Activated T-cell treated with anti-CD3 and anti-CD28 coated beads, Interleukin-2, amount 50 U/mL, for 24 hours (primary cell): ENCODE measurements around the gene ADGRB2.

Source experiments
- DNase-seq: peaks from one replicate; pipeline ENCODE4 v3.0.0-alpha.2; 2020
- H3K27ac Mint-ChIP-seq: 2 replicates; pipeline ENCODE4 v1.8.0; 2020; ENCODE audit warnings: mild to moderate bottlenecking, mixed read lengths
- H3K27me3 Mint-ChIP-seq: 2 replicates; pipeline ENCODE4 v1.8.0; 2020; ENCODE audit warnings: mixed read lengths
- H3K36me3 Mint-ChIP-seq: 2 replicates; pipeline ENCODE4 v1.8.0; 2020; ENCODE audit warnings: low read depth, mixed read lengths
- H3K4me1 Mint-ChIP-seq: 2 replicates; pipeline ENCODE4 v1.8.0; 2020; ENCODE audit warnings: low read depth, mixed read lengths
- H3K4me3 Mint-ChIP-seq: 2 replicates; pipeline ENCODE4 v1.8.0; 2020; ENCODE audit warnings: mild to moderate bottlenecking, moderate library complexity, mixed read lengths
- H3K9me3 Mint-ChIP-seq: 2 replicates; pipeline ENCODE4 v1.8.0; 2020; ENCODE audit warnings: mixed read lengths

Gene ADGRB2

DNA sequence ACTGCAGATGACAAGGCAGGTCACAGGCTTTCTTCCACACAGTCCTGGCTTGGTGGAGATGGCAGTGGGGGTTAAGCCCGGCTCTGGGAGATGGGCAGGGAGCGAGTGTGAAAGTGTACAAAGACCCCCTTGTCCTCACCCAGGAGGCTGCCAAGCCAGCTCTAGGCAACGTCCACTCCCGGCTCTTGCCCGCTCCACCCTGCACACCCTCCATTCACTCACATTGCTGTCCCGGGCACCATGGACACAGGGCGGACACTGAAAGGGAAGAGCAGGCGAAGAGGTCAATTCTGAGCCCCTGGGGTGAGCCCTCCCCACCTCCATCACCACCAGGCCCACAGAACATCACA is 69.2 kb downstream of the ADGRB2 start:
- Mint-ChIP-seq H3K36me3 (no peaks in the 10 kb centered on the region), H3K9me3 (no peaks in the 10 kb centered on the region), H3K4me1 (peaks cover 10% of the 10 kb centered on the region), H3K27me3 (no peaks in the 10 kb centered on the region), H3K27ac (no peak overlapping the region), H3K4me3 (no peak overlapping the region)
- no peak for DNase-seq

DNA sequence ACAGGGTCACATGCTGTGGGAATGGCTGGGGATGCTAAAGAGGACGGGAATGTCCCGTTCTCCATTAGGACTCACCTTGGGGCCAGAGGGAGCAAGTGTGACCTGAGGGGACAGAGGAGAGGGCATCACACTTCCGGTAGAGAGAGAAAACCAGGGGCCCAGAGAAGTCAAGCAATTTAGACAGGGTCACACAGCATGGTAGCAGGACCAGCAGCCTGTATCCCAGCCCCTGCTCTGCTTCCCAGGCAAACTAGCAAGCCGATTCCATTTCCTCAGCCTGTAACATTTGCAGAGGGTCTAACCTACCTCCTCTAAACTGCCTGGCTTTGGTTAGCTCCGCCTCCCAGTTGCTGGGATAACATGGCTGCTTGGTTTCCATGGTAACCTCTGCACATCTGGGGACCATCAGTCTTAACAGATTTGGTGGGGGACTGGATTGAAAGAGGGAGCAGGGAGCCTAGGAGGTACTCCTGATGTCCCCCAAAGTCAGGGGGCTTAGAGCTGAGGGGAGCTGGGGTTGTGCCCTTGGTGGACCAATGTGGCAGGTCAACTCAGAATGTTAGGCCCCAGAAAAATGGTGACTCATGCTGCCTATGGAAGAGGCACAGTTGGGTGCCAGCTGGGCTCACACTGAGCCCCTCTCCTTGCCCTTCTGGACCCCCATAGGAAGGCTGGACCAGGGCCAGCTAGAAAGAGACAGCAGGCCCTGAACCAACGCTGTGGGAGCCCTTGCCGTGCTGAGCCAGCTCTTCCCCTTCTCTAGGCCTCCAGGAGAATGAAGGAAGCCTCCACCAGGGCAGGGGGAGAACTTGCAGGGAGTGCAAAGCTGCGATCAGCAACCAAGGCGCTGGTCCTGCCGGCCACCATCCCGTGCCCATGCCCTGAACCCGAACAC is 69.8 kb downstream of the ADGRB2 start:
- H3K36me3 Mint-ChIP-seq: no peaks in the 10 kb centered on the region
- H3K4me3 Mint-ChIP-seq: no peak overlapping the region
- no peak overlapping the region for H3K27ac Mint-ChIP-seq
- H3K9me3 Mint-ChIP-seq: no peaks in the 10 kb centered on the region
- H3K4me1 Mint-ChIP-seq: peaks cover 4% of the 10 kb centered on the region
- no peaks in the 10 kb centered on the region for H3K27me3 Mint-ChIP-seq
- no peak for DNase-seq

DNA sequence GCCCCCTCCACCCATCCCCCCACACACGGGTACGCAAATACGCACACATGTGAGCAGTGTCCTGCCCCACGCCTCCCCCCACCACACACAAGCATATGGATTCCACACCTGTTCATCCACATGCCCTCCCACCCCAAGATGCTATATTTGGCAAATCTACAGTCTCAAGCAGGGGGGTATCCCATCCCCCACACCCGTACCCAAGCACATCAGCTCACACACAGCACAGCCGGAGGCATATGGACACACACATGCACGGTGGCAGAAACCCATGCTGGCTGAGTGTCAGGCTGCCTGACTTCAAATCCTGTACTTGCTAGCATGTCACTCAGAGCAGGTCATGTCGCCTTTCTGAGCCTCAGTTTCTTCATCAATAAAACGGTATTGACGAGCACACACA is 70.9 kb downstream of the ADGRB2 start:
- Mint-ChIP-seq H3K27me3 (no peaks in the 10 kb centered on the region), H3K9me3 (no peaks in the 10 kb centered on the region), H3K36me3 (no peaks in the 10 kb centered on the region), H3K4me1 (no peaks in the 10 kb centered on the region), H3K27ac (no peak overlapping the region), H3K4me3 (no peak overlapping the region)
- no peak for DNase-seq

DNA sequence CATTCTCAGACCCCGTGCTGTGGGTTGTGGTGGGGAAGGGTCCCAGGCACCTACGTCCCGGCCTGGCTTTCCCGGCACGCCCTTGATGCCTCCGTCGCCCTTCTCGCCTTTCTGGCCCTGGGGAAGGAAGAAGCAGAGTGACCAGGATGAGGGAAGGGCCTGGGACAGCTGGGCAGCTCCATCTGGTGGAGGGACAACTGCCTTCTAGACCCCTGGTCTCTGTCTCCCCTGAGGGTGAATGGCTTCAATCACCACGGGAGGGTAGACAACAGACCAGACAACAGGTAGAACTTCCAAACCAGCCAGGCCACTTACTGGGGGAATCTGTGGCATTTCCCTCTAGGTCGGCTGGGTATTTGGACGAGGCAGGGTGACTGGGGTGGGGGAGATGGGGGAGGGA is 72.2 kb downstream of the ADGRB2 start:
- no peaks in the 10 kb centered on the region for H3K4me1 Mint-ChIP-seq
- DNase-seq: no peak
- H3K27me3 Mint-ChIP-seq: peaks cover 3% of the 10 kb centered on the region
- no peak overlapping the region for H3K27ac Mint-ChIP-seq
- no peaks in the 10 kb centered on the region for H3K9me3 Mint-ChIP-seq
- H3K4me3 Mint-ChIP-seq: no peak overlapping the region
- H3K36me3 Mint-ChIP-seq: no peaks in the 10 kb centered on the region

DNA sequence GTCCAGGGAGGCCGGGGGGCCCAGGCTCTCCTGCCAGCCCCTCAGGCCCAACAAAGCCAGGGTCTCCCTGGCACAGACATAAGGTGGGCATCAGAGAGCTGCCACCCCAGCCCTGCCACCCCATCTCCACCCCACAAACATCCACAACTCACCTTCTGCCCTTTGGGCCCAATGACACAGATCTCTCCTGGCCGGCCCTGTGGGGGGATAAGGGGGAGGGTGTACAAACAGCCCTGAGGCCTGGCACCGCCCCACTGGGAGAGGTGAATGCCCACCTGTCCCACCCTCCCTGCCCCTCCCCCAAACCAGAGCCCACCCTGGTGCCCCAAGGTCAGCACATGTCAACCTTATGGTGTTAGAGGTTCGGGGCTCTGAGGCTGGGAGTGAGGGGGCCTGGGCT is 72.7 kb downstream of the ADGRB2 start:
- DNase-seq: no peak
- H3K4me1 Mint-ChIP-seq: no peaks in the 10 kb centered on the region
- H3K4me3 Mint-ChIP-seq: no peak overlapping the region
- peaks cover 3% of the 10 kb centered on the region for H3K27me3 Mint-ChIP-seq
- no peak overlapping the region for H3K27ac Mint-ChIP-seq
- no peaks in the 10 kb centered on the region for H3K9me3 Mint-ChIP-seq
- H3K36me3 Mint-ChIP-seq: no peaks in the 10 kb centered on the region

DNA sequence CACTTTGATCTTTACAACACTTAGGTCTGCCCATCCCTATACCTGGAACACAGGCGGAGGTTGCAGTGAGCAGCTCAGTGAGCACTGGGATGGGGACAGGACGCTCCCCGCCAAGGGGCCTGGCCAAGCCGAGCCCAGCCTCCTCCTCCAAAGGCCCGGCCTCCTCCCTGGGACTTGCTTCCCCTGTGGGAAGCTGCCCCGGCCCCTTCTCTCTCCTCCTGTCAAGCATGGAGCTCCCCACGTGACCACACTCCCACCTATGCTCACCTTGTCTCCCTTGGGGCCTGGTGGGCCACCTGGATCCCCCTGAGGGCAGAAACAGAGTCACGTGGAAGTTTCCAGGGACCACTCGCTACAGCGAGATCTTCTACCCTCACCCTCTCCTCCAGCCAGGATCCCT is 73.2 kb downstream of the ADGRB2 start:
- no peaks in the 10 kb centered on the region for H3K4me1 Mint-ChIP-seq

DNA sequence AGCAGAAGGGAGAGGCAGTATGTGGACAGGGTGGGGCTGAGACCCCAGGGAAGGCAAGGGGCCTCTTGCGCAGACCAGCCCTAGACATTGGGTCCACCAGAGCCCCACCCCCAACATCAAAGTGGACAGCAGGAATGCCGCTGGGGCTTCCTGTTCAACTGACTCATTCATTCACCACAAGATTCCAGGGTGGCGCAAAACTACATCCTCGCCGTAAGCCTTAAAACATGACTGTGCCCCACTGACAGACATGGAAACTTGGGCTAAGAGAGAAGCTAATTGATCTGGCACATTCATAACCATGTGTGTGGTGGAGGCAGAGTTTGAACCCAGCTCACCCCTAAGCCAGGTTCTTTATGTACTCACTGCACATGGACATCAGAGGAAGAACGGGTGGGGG is 74.3 kb downstream of the ADGRB2 start:
- H3K27ac Mint-ChIP-seq: no peak overlapping the region
- peaks cover 14% of the 10 kb centered on the region for H3K27me3 Mint-ChIP-seq
- no peak for DNase-seq
- no peaks in the 10 kb centered on the region for H3K9me3 Mint-ChIP-seq
- no peaks in the 10 kb centered on the region for H3K36me3 Mint-ChIP-seq
- H3K4me1 Mint-ChIP-seq: no peaks in the 10 kb centered on the region
- H3K4me3 Mint-ChIP-seq: no peak overlapping the region

More for the DNA sequence above, 73.2 kb downstream of the ADGRB2 start:
- Mint-ChIP-seq H3K27me3 (peaks cover 6% of the 10 kb centered on the region), H3K4me3 (no peak overlapping the region), H3K9me3 (no peaks in the 10 kb centered on the region), H3K36me3 (no peaks in the 10 kb centered on the region), H3K27ac (no peak overlapping the region)
- DNase-seq: no peak

DNA sequence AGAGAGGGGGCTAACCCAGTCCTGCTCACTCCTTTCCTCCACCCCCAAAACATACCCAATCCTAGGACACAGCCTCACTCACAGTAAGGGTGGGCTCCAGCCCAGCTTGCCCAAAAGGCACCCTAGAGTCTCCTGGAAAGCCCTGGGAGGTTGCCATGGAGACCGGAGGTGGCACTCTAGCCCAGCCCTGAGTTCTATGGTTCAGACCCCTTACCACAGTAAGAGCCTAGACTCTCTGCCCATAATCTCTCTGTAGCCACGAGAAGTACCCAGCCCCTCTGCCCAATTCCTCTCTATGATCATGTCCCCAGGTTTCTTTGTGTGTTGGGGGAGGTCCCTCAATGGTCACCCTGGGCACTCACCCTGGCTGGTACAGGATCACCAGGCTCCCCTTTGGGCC is 74.8 kb downstream of the ADGRB2 start:
- H3K4me1 Mint-ChIP-seq: no peaks in the 10 kb centered on the region
- H3K4me3 Mint-ChIP-seq: no peak overlapping the region
- no peak overlapping the region for H3K27ac Mint-ChIP-seq
- no peak for DNase-seq
- no peaks in the 10 kb centered on the region for H3K9me3 Mint-ChIP-seq
- H3K27me3 Mint-ChIP-seq: peaks cover 17% of the 10 kb centered on the region
- no peaks in the 10 kb centered on the region for H3K36me3 Mint-ChIP-seq

DNA sequence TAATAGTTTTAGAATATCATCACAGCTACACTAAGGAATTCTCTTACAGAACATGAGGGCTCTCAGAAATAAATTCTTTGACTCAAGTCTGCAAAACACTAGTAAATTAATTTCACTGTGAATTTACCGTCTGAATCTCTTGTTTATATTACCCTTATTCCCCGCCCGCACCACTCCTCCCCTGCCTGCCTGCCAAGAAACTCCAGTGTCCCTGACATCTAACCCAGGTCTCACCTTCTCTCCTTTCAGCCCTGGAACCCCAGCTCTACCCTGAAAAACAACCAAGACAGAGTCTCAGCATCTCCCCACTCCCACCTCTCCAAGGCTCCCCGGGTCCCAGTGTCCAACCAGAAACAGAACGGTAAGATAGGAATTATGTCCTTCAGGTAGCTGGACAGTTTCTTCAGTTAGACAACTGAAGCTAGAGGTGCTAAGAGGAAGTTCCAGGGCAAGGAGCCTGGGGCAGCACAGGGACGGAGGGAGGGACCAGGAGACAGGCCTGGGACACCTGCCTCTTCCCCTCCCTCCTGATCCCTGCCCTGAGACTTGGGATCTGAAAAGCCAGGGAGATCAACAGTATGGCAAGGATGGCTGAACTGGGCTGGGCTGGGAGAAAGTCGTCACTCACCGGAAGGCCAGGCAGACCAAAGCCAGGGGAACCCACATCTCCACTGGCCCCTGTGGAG is 75.8 kb downstream of the ADGRB2 start:
- no peak for DNase-seq
- Mint-ChIP-seq H3K27ac (no peak overlapping the region), H3K36me3 (no peaks in the 10 kb centered on the region), H3K27me3 (peaks cover 17% of the 10 kb centered on the region), H3K4me3 (no peak overlapping the region), H3K9me3 (no peaks in the 10 kb centered on the region), H3K4me1 (no peaks in the 10 kb centered on the region)

DNA sequence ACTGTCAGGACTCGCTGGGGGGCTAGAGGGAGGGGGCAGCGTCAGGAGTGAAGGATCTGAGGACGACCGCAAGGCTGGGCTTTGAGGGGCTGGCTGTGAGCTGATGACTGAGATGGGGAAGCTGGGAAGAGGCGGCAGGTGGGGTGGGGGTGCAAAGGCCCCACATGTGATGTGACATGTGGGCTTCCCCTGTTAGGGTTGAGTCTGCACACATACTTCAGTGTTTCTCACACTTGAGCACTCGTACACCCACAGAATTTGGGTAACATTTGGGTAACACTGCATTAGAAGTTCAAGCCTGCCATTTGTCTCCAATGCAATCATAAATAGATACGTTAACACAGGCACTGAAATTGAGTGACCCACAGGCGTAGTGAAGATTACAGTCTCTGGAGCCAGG is 76.5 kb downstream of the ADGRB2 start:
- Mint-ChIP-seq H3K27ac (no peak overlapping the region), H3K4me1 (no peaks in the 10 kb centered on the region), H3K36me3 (no peaks in the 10 kb centered on the region), H3K4me3 (no peak overlapping the region), H3K9me3 (no peaks in the 10 kb centered on the region), H3K27me3 (peaks cover 17% of the 10 kb centered on the region)
- no peak for DNase-seq

DNA sequence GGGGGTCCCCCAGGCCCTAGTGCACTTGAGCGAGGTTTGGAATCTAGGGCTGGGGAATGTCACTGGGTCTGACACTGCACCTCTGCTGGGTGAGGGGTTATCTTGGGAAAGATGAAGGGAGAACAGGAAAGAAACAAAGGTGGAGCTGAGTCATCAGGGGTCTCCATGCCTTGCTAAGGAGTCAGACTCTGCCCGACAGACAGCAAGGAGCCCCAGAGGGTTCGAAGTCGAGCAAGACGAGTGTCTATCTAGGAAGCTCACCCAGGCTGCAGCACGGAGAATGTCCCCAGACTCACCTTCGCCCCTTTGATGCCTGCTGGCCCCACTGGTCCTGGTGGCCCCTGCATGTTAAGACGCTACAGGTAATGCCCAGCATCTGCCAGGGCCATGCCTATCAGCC is 78.3 kb downstream of the ADGRB2 start:
- no peaks in the 10 kb centered on the region for H3K9me3 Mint-ChIP-seq
- H3K27ac Mint-ChIP-seq: no peak overlapping the region
- H3K4me1 Mint-ChIP-seq: no peaks in the 10 kb centered on the region
- DNase-seq: no peak
- H3K4me3 Mint-ChIP-seq: no peak overlapping the region
- peaks cover 17% of the 10 kb centered on the region for H3K27me3 Mint-ChIP-seq
- H3K36me3 Mint-ChIP-seq: no peaks in the 10 kb centered on the region

DNA sequence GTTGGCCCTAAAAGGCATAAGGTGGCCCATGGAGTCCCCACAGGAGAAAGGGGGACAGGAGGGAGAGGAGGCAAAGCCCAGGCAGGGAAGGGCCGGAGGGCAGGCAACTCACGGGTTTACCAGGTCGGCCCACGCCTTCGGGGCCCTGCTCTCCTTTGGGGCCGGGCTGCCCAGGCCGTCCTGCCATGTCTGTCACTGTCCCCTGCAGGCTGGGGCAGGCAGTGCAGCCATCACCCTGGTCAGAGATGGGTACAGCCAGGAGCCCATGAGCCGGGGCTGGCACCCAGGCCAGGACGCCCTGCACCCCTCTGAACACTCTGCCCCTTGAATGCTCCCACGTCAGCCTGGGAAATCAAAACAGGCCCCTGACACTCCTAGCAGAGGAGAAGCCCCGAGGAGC is 80.1 kb downstream of the ADGRB2 start:
- no peaks in the 10 kb centered on the region for H3K4me1 Mint-ChIP-seq
- no peaks in the 10 kb centered on the region for H3K9me3 Mint-ChIP-seq
- no peak overlapping the region for H3K4me3 Mint-ChIP-seq
- no peak overlapping the region for H3K27ac Mint-ChIP-seq
- DNase-seq: no peak
- H3K27me3 Mint-ChIP-seq: peaks cover 17% of the 10 kb centered on the region
- H3K36me3 Mint-ChIP-seq: no peaks in the 10 kb centered on the region

DNA sequence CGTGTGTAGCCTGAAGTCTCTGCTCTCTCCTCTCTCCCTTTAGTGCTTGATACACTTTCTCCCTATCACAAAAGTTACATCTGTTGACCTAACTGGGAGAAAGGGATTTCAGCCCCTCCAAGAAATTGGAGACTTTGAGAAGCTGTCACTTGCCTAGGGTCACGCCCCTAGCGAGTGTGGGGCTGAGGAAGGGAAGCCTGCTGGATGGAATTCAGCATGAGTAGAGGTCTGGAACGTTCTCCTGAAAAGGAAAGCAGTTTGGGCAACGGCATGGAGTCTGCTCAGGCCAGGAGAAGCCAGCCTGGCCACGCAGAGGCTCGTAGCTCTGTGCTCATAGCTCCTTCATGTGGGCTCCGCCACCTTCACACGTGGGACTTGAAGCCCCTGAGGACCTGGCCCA is 82.7 kb downstream of the ADGRB2 start:
- H3K27me3 Mint-ChIP-seq: peaks cover 14% of the 10 kb centered on the region
- no peaks in the 10 kb centered on the region for H3K9me3 Mint-ChIP-seq
- H3K36me3 Mint-ChIP-seq: no peaks in the 10 kb centered on the region
- H3K4me3 Mint-ChIP-seq: no peak overlapping the region
- DNase-seq: no peak
- no peak overlapping the region for H3K27ac Mint-ChIP-seq
- H3K4me1 Mint-ChIP-seq: no peaks in the 10 kb centered on the region

DNA sequence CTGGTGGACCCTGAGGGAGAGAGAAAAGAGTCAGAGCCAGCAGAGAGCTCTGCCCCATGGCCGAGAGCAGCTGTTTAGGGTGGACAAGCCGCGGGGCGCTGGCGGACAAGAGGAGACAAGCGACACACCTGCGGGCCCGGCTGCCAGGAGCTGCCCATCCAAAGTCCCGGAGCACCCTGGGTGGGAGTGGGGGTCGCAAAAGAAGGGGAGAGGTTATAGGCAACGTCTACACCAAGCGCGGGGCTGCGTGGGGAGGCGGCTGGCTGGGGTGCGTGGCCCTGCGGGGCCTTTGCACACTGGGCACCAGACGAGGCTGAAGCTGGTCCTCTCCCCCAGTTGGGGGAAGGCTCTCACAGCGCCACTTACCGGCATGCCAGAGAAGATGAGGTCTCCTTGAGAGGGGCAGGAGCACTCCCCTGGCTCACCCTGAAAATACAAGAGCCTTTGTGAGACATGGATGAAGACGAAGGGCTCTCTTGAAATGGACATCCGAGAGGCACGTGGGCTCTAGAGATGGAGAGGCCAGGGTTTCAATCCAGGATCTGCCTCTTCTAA is 84.4 kb downstream of the ADGRB2 start:
- peaks cover 2% of the 10 kb centered on the region for H3K27me3 Mint-ChIP-seq
- no peak overlapping the region for H3K4me3 Mint-ChIP-seq
- no peaks in the 10 kb centered on the region for H3K36me3 Mint-ChIP-seq
- DNase-seq: no peak
- no peaks in the 10 kb centered on the region for H3K4me1 Mint-ChIP-seq
- no peaks in the 10 kb centered on the region for H3K9me3 Mint-ChIP-seq
- H3K27ac Mint-ChIP-seq: no peak overlapping the region

DNA sequence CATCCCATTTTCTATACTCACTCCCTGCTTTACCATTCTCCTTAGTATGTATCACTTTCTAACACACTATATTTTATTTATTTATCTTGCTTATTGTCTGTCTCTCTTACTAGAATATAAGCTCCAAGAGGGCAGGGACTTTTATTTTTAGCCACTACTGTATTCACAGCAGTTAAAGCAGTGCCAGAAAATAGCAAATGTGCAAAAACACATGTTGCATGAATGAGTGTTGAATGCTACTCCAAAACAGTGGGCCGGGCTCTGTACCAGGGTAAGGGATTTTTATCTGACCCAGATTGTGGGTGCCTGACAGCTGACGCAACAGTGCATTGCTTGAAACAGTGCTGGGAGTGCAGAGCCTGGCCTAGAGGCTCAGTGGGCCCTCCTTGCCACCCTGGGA is 85.0 kb downstream of the ADGRB2 start:
- no peaks in the 10 kb centered on the region for H3K9me3 Mint-ChIP-seq
- no peak overlapping the region for H3K4me3 Mint-ChIP-seq
- no peaks in the 10 kb centered on the region for H3K36me3 Mint-ChIP-seq
- no peak overlapping the region for H3K27ac Mint-ChIP-seq
- no peaks in the 10 kb centered on the region for H3K27me3 Mint-ChIP-seq
- H3K4me1 Mint-ChIP-seq: no peaks in the 10 kb centered on the region
- no peak for DNase-seq
